Prostate gland (tissue), 2 donors: ENCODE measurements around the gene TH. TPM values are rescaled to one million over a fixed set of nuclear protein-coding genes. Genes with fewer than 3 reads are reported as not detected.

Experiments
- DNase-seq: peaks from one replicate; pipeline ENCODE4 v3.0.0-alpha.2; 2019; ENCODE audit warnings: low spot score
- H3K27ac ChIP-seq, 2 donors: fragments of 200-600 bp; sonication (generic); 2 replicates each; pipeline ENCODE4 v1.5.1; 2017 to 2019
- H3K27me3 ChIP-seq: fragments of 200-600 bp; sonication (generic); replicated peaks from 2 replicates; pipeline ENCODE4 v1.5.1; 2019; ENCODE audit not compliant: insufficient read depth
- H3K36me3 ChIP-seq, 2 donors: fragments of 200-600 bp; sonication (generic); 1 replicate in 1 of 2; 2 replicates in 1 of 2; pipeline versions ENCODE4 v1.5.1 to v1.8.1; 2017 to 2019
- H3K4me1 ChIP-seq: fragments of 200-600 bp; sonication (generic); replicated peaks from 2 replicates; pipeline ENCODE4 v1.5.1; 2019
- H3K4me3 ChIP-seq, 2 donors: fragments of 200-600 bp; sonication (generic); 2 replicates each; pipeline ENCODE4 v1.5.1; 2017 to 2019
- H3K9me3 ChIP-seq: fragments of 200-600 bp; sonication (generic); 2 replicates; pipeline ENCODE4 v1.5.1; 2017
- CTCF ChIP-seq, 4 experiments: fragments of 200-600 bp in 2 of 4; fragments of 450-650 bp in 2 of 4; sonication (generic) in 2 of 4; IDR thresholded peaks; 1 replicate in 3 of 4; 2 replicates in 1 of 4; pipeline ENCODE4 v1.5.1; 2016 to 2019; ENCODE audit warnings: antibody characterized with exemption in 4 of 4, mild to moderate bottlenecking in 2 of 4, moderate library complexity in 2 of 4
- POLR2A ChIP-seq: fragments of 450-650 bp; IDR thresholded peaks from one replicate; pipeline ENCODE4 v1.6.1; 2016; ENCODE audit warnings: antibody characterized with exemption, mild to moderate bottlenecking
- POLR2AphosphoS5 ChIP-seq: sonication (generic); formaldehyde crosslinking; IDR thresholded peaks from one replicate; pipeline ENCODE4 v1.6.1; 2017; ENCODE audit warnings: antibody characterized with exemption
- WGBS: methylation state at CpG from one replicate; pipeline ENCODE4 v1.1.5; 2018; 5-methylcytosine and 5-hydroxymethylcytosine counted together
- intact Hi-C: fragments of 100-400 bp; cut with DNase I; formaldehyde crosslinking; loops from one replicate; pipeline ENCODE4 v1.14.2; 2022
- total RNA-seq, 2 donors: library from RNA; depleted of rRNA; stranded (reverse); fragments of >200 nt; gene quantifications; one replicate each; pipeline ENCODE4 v1.1.0, GENCODE V29; 2016

TH gene
- total RNA-seq, 2 donors from 2014 or later = 2.4 TPM; not detected in 1

- Histone ChIP-seq H3K9me3 (no peaks in the 10 kb centered on the region), H3K4me3 (no peak overlapping the region), H3K27ac (no peak overlapping the region), H3K36me3 (no peaks in the 10 kb centered on the region), H3K27me3 (peaks cover 5% of the 10 kb centered on the region), H3K4me1 (no peaks in the 10 kb centered on the region)
- WGBS = 36% methylated on average over 17 of the region's 19 CpGs
- intact Hi-C loops = no loop called here
- no peak for TF ChIP-seq POLR2AphosphoS5
- no peak for TF ChIP-seq CTCF (IDR thresholded peaks at IDR 0.05)
- no peak for TF ChIP-seq POLR2A
- DNase-seq = no peak
Measured at GRCh38 chr11:2122222-2122906, 49.3 kb downstream of the TH start.

- Histone ChIP-seq H3K4me3 (no peak overlapping the region), H3K27ac (no peak overlapping the region), H3K9me3 (no peaks in the 10 kb centered on the region), H3K27me3 (peaks cover 5% of the 10 kb centered on the region), H3K4me1 (no peaks in the 10 kb centered on the region), H3K36me3 (no peaks in the 10 kb centered on the region)
- intact Hi-C loops = no loop called here
- 83% methylated on average over 20 of the region's 21 CpGs for WGBS
- no peak for DNase-seq
- TF ChIP-seq CTCF (IDR thresholded peaks at IDR 0.05) (no peak), POLR2AphosphoS5 (no peak)
Measured at GRCh38 chr11:2121227-2122130, 50.1 kb downstream of the TH start.

- H3K27me3 ChIP-seq = peaks cover 5% of the 10 kb centered on the region
- no peaks in the 10 kb centered on the region for H3K9me3 ChIP-seq
- no peak overlapping the region for H3K4me3 ChIP-seq
- H3K27ac ChIP-seq = no peak overlapping the region
- TF ChIP-seq POLR2AphosphoS5 = no peak
- TF ChIP-seq CTCF (IDR thresholded peaks at IDR 0.05) = no peak
- no peak for TF ChIP-seq POLR2A
- intact Hi-C loops = no loop called here
- H3K4me1 ChIP-seq = no peaks in the 10 kb centered on the region
- WGBS = 70% methylated on average over 23 of the region's 23 CpGs
- DNase-seq = no peak
- H3K36me3 ChIP-seq = no peaks in the 10 kb centered on the region
Measured at GRCh38 chr11:2120359-2121100, 51.1 kb downstream of the TH start.

- Histone ChIP-seq H3K4me3 (no peak overlapping the region), H3K36me3 (no peaks in the 10 kb centered on the region), H3K9me3 (no peaks in the 10 kb centered on the region), H3K4me1 (no peaks in the 10 kb centered on the region), H3K27me3 (peaks cover 5% of the 10 kb centered on the region), H3K27ac (no peak overlapping the region)
- WGBS = 90% methylated on average over 4 of the region's 4 CpGs
- intact Hi-C loops = no loop called here
- DNase-seq = no peak
- no peak for TF ChIP-seq POLR2A
- TF ChIP-seq POLR2AphosphoS5 = no peak
Measured at GRCh38 chr11:2118677-2119076, 52.9 kb downstream of the TH start.

- DNase-seq = no peak
- Histone ChIP-seq H3K27ac (no peak overlapping the region), H3K4me3 (no peak overlapping the region), H3K36me3 (no peaks in the 10 kb centered on the region), H3K9me3 (no peaks in the 10 kb centered on the region), H3K4me1 (no peaks in the 10 kb centered on the region), H3K27me3 (peaks cover 3% of the 10 kb centered on the region)
- intact Hi-C loops = no loop called here
- WGBS = 96% methylated on average over 1 of the region's 1 CpG
- TF ChIP-seq CTCF (IDR thresholded peaks at IDR 0.05) (no peak), POLR2A (no peak), POLR2AphosphoS5 (no peak)
Measured at GRCh38 chr11:2116680-2117079, 54.9 kb downstream of the TH start.
